Hepatocyte (in vitro differentiated cells): ENCODE results near the gene ADAMTS8. TPM values are rescaled to one million over a fixed set of nuclear protein-coding genes. Genes with fewer than 3 reads are reported as not detected.

Source experiments
- DNase-seq: peaks from one replicate; pipeline ENCODE4 v3.0.0-alpha.2; 2016; ENCODE audit warnings: low spot score
- H2AFZ ChIP-seq: fragments of 200-600 bp; sonication (generic); 2 replicates; pipeline ENCODE4 v1.6.0; 2016; ENCODE audit warnings: antibody characterized with exemption, mild to moderate bottlenecking
- H3K27ac ChIP-seq: fragments of 200-600 bp; sonication (generic); 2 replicates; pipeline ENCODE4 v1.5.1; 2016; ENCODE audit warnings: mild to moderate bottlenecking
- H3K27me3 ChIP-seq: fragments of 200-600 bp; sonication (generic); 2 replicates; pipeline ENCODE4 v1.6.1; 2016
- H3K36me3 ChIP-seq: fragments of 200-600 bp; sonication (generic); replicated peaks from 2 replicates; pipeline ENCODE4 v1.5.1; 2016; ENCODE audit warnings: low read depth; ENCODE audit not compliant: insufficient read depth
- H3K4me1 ChIP-seq: fragments of 200-600 bp; sonication (generic); 2 replicates; pipeline ENCODE4 v1.5.1; 2016; ENCODE audit warnings: mild to moderate bottlenecking, moderate library complexity; ENCODE audit not compliant: insufficient read depth
- H3K4me2 ChIP-seq: fragments of 200-600 bp; sonication (generic); 2 replicates; pipeline ENCODE4 v1.6.0; 2016
- H3K4me3 ChIP-seq: fragments of 200-600 bp; sonication (generic); 2 replicates; pipeline ENCODE4 v1.5.1; 2016; ENCODE audit warnings: mild to moderate bottlenecking
- H3K79me2 ChIP-seq: fragments of 200-600 bp; sonication (generic); 2 replicates; pipeline ENCODE4 v1.6.0; 2017; ENCODE audit warnings: mild to moderate bottlenecking
- H3K9me2 ChIP-seq: fragments of 200-600 bp; sonication (generic); replicated peaks from 2 replicates; pipeline ENCODE4 v1.6.0; 2017; ENCODE audit warnings: mild to moderate bottlenecking; ENCODE audit not compliant: insufficient read depth
- H3K9me3 ChIP-seq: fragments of 200-600 bp; sonication (generic); 2 replicates; pipeline ENCODE4 v1.5.1; 2016; ENCODE audit warnings: low read depth, mild to moderate bottlenecking
- H4K20me1 ChIP-seq: fragments of 200-600 bp; sonication (generic); 2 replicates; pipeline ENCODE4 v1.6.0; 2016; ENCODE audit warnings: mild to moderate bottlenecking; ENCODE audit not compliant: insufficient read depth, poor library complexity, severe bottlenecking
- EZH2 ChIP-seq: fragments of 200-600 bp; sonication (generic); IDR thresholded peaks from 2 replicates; pipeline ENCODE4 v1.6.1; 2016; ENCODE audit warnings: antibody characterized with exemption, mild to moderate bottlenecking, borderline replicate concordance
- EZH2phosphoT487 ChIP-seq: fragments of 200-600 bp; sonication (generic); IDR thresholded peaks from one replicate; pipeline ENCODE4 v1.6.1; 2018; ENCODE audit warnings: antibody characterized with exemption, mild to moderate bottlenecking, low read depth, moderate library complexity; ENCODE audit not compliant: unreplicated experiment, severe bottlenecking
- WGBS: methylation state at CpG from one replicate; pipeline ENCODE4 v1.1.6; 2016; ENCODE audit warnings: low lambda C conversion rate; ENCODE audit errors: missing lambda C conversion rate; 5-methylcytosine and 5-hydroxymethylcytosine counted together
- polyA plus RNA-seq: library from polyadenylated mRNA; unstranded; fragments of >200 nt; fragmentation: Nextera tagmentation; extraction: Ambion mirVana; gene quantifications from 2 replicates; pipeline ENCODE4 v1.2.1, GENCODE V29; 2016
- total RNA-seq: library from RNA; depleted of rRNA; stranded (reverse); fragments of >200 nt; gene quantifications from 2 replicates; pipeline ENCODE4 v1.2.3, GENCODE V29; 2014
- TF ChIP-seq, protein P1 (sequence below): fragments of 200-600 bp; sonication (generic); IDR thresholded peaks from 2 replicates; pipeline ENCODE4 v1.5.1; 2016; ENCODE audit warnings: antibody characterized with exemption, mild to moderate bottlenecking; ENCODE audit not compliant: poor library complexity

The ADAMTS8 gene
- total and polyA plus RNA-seq, 2 experiments from 2014 or later: 1.7 to 2.3 TPM

- Histone ChIP-seq H2AFZ (no peak overlapping the region), H3K4me3 (no peak overlapping the region), H3K27me3 (no peaks in the 10 kb centered on the region), H3K79me2 (peaks cover 12% of the 10 kb centered on the region), H4K20me1 (no peaks in the 10 kb centered on the region), H3K4me2 (no peak overlapping the region), H3K4me1 (peaks cover 10% of the 10 kb centered on the region), H3K9me2 (no peaks in the 10 kb centered on the region), H3K9me3 (no peaks in the 10 kb centered on the region), H3K27ac (no peak overlapping the region), H3K36me3 (no peaks in the 10 kb centered on the region)
- no peak for DNase-seq
- WGBS: 88% methylated on average over 20 of the region's 20 CpGs
- TF ChIP-seq EZH2: no peak
- no peak for TF ChIP-seq EZH2phosphoT487
- TF ChIP-seq, protein P1, sequence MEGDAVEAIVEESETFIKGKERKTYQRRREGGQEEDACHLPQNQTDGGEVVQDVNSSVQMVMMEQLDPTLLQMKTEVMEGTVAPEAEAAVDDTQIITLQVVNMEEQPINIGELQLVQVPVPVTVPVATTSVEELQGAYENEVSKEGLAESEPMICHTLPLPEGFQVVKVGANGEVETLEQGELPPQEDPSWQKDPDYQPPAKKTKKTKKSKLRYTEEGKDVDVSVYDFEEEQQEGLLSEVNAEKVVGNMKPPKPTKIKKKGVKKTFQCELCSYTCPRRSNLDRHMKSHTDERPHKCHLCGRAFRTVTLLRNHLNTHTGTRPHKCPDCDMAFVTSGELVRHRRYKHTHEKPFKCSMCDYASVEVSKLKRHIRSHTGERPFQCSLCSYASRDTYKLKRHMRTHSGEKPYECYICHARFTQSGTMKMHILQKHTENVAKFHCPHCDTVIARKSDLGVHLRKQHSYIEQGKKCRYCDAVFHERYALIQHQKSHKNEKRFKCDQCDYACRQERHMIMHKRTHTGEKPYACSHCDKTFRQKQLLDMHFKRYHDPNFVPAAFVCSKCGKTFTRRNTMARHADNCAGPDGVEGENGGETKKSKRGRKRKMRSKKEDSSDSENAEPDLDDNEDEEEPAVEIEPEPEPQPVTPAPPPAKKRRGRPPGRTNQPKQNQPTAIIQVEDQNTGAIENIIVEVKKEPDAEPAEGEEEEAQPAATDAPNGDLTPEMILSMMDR: no peak
Measured at GRCh38 chr11:130457623-130458409, 29.4 kb upstream of the ADAMTS8 start.

DNA sequence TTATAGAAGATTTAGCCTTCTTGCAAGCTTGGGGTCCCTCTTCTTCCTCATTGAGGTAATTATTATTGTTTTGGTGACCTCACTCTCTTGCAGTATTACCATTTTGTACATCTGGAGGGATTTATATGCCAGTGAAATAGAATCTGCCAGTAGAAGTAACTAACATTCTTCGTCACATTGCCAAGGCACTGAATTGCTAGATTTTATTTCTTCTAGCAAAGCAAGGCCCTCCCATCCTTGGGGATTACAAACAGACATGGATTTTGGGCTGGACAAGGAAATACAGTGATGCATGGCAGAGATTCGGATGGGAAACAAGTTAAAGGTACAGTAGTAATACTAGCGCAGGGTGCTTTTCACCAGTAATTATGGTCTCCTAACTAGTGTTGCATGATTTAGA is 27.9 kb upstream of the ADAMTS8 start:
- no peaks in the 10 kb centered on the region for H3K36me3 ChIP-seq
- H3K27me3 ChIP-seq: no peaks in the 10 kb centered on the region
- no peaks in the 10 kb centered on the region for H3K9me3 ChIP-seq
- H4K20me1 ChIP-seq: no peaks in the 10 kb centered on the region
- H3K79me2 ChIP-seq: peaks cover 12% of the 10 kb centered on the region
- H3K4me3 ChIP-seq: no peak overlapping the region
- TF ChIP-seq EZH2 (no peak), EZH2phosphoT487 (no peak)
- TF ChIP-seq, protein P1: no peak
- H3K4me1 ChIP-seq: peaks cover 14% of the 10 kb centered on the region
- no peaks in the 10 kb centered on the region for H3K9me2 ChIP-seq
- no peak overlapping the region for H3K27ac ChIP-seq
- WGBS: 82% methylated on average over 3 of the region's 3 CpGs
- no peak for DNase-seq
- H3K4me2 ChIP-seq: peak overlapping the region; percentile 2
- no peak overlapping the region for H2AFZ ChIP-seq

DNA sequence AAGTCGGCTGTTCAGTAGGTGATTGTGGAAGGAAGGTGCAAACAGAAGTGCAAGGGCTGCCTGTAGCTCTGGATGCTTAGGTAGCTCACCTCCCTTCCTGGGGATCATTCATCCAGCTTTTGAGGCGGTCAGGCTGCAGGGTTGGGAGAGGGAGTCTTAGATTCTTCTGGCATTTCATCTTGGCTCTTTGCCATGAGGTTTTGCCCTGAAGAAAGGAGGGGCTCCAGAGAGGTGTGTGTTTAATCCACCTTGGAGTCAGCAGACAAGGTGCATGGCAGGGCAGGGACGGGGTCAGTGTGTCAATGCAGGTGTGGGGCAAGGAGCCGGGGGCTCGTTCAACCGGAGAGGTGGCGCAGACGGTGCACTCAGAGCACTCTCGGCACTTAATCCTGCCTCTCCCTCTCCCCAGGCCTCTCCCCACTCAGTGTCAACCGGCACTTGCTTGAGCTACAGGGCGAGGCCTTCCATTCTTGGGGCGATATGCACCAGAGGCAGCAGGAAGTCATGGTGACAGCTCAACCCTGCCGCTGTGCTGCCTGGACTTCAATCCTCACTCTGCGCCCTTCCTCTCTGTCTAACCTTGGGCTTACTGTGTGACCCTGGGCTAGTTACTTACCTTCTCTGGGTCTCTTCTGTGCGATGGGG is 27.2 kb upstream of the ADAMTS8 start:
- no peak overlapping the region for H2AFZ ChIP-seq
- H3K9me2 ChIP-seq: no peaks in the 10 kb centered on the region
- H3K79me2 ChIP-seq: peaks cover 17% of the 10 kb centered on the region
- no peak overlapping the region for H3K27ac ChIP-seq
- H3K27me3 ChIP-seq: peaks cover 3% of the 10 kb centered on the region
- no peaks in the 10 kb centered on the region for H3K9me3 ChIP-seq
- 81% methylated on average over 15 of the region's 15 CpGs for WGBS
- TF ChIP-seq, protein P1: no peak
- TF ChIP-seq EZH2phosphoT487: no peak
- no peak for TF ChIP-seq EZH2
- H3K4me1 ChIP-seq: peaks cover 17% of the 10 kb centered on the region
- H3K4me2 ChIP-seq: peak overlapping the region; percentile 2
- H4K20me1 ChIP-seq: no peaks in the 10 kb centered on the region
- no peak for DNase-seq
- no peaks in the 10 kb centered on the region for H3K36me3 ChIP-seq
- no peak overlapping the region for H3K4me3 ChIP-seq
